WTC11 (cell line): Measurements from ENCODE around the gene DMD. TPM values are rescaled to one million over a fixed set of nuclear protein-coding genes. Genes with fewer than 3 reads are reported as not detected.

Experiments used
- ATAC-seq: fragments of 200-7000 bp; cut with Tn5 transposase; 2 replicates; pipeline ENCODE4 v1.10.0; 2021; ENCODE audit warnings: mild to moderate bottlenecking, moderate library complexity
- CTCF ChIA-PET: fragments of 300-600 bp; sonication (Branson Sonifier 250); formaldehyde crosslinking; loops from one replicate; lab custom pipeline; 2021; ENCODE audit warnings: antibody characterized with exemption; lab: Charles Lee
- POLR2A ChIA-PET: fragments of 350-600 bp; sonication (Branson Sonifier 250); formaldehyde crosslinking; loops from one replicate; lab custom pipeline; 2021; ENCODE audit warnings: antibody characterized with exemption; lab: Charles Lee
- DNase-seq: peaks from one replicate; pipeline ENCODE4 v3.0.0; 2021; ENCODE audit warnings: low spot score
- H3K27ac Mint-ChIP-seq: 2 replicates; pipeline ENCODE4 v1.8.0; 2021; ENCODE audit warnings: mixed read lengths
- H3K27me3 Mint-ChIP-seq: 2 replicates; pipeline ENCODE4 v1.8.0; 2021; ENCODE audit warnings: low read depth, mild to moderate bottlenecking, moderate library complexity, mixed read lengths
- H3K36me3 Mint-ChIP-seq: 2 replicates; pipeline ENCODE4 v1.8.0; 2021; ENCODE audit warnings: mixed read lengths
- H3K4me1 Mint-ChIP-seq: 2 replicates; pipeline ENCODE4 v1.8.0; 2022; ENCODE audit warnings: mixed read lengths
- H3K4me3 Mint-ChIP-seq: 2 replicates; pipeline ENCODE4 v1.8.0; 2021; ENCODE audit warnings: mild to moderate bottlenecking, moderate library complexity, mixed read lengths
- H3K9me3 Mint-ChIP-seq: 2 replicates; pipeline ENCODE4 v1.8.0; 2021; ENCODE audit warnings: mixed read lengths
- ARID4B ChIP-seq: sonication (generic); formaldehyde crosslinking; IDR thresholded peaks from 2 replicates; pipeline ENCODE4 v1.8.0; 2023; ENCODE audit warnings: missing genetic modification reagents, mild to moderate bottlenecking, borderline replicate concordance
- ATF1 ChIP-seq: sonication (generic); formaldehyde crosslinking; IDR thresholded peaks from 2 replicates; pipeline ENCODE4 v1.8.1; 2023; ENCODE audit warnings: mild to moderate bottlenecking, moderate library complexity, missing genetic modification reagents
- ATF2 ChIP-seq: sonication (generic); formaldehyde crosslinking; IDR thresholded peaks from 2 replicates; pipeline ENCODE4 v1.8.1; 2022; ENCODE audit warnings: low read depth, missing genetic modification reagents, borderline replicate concordance
- CREM ChIP-seq: sonication (generic); formaldehyde crosslinking; IDR thresholded peaks from 2 replicates; pipeline ENCODE4 v1.8.1; 2022; ENCODE audit warnings: mild to moderate bottlenecking, missing genetic modification reagents, moderate library complexity
- E2F4 ChIP-seq: sonication (generic); formaldehyde crosslinking; IDR thresholded peaks from 2 replicates; pipeline ENCODE4 v1.8.1; 2022; ENCODE audit warnings: low read depth, mild to moderate bottlenecking, moderate library complexity, missing genetic modification reagents, borderline replicate concordance
- ELF4 ChIP-seq: sonication (generic); formaldehyde crosslinking; IDR thresholded peaks from 2 replicates; pipeline ENCODE4 v1.8.1; 2022; ENCODE audit warnings: low read depth, mild to moderate bottlenecking, moderate library complexity, missing genetic modification reagents
- FOXJ3 ChIP-seq: sonication (generic); formaldehyde crosslinking; IDR thresholded peaks from 2 replicates; pipeline ENCODE4 v1.9.0; 2021; ENCODE audit warnings: missing genetic modification reagents, mild to moderate bottlenecking, borderline replicate concordance
- GABPB1 ChIP-seq: sonication (generic); formaldehyde crosslinking; IDR thresholded peaks from 2 replicates; pipeline ENCODE4 v1.8.1; 2023; ENCODE audit warnings: mild to moderate bottlenecking, missing genetic modification reagents
- IRF1 ChIP-seq: sonication (generic); formaldehyde crosslinking; IDR thresholded peaks from 2 replicates; pipeline ENCODE4 v1.8.0; 2023; ENCODE audit warnings: missing genetic modification reagents
- JAZF1 ChIP-seq: fragments of 250-450 bp; sonication (Bioruptor Pico); IDR thresholded peaks from 2 replicates; pipeline ENCODE4 v1.9.0; 2021; ENCODE audit warnings: moderate library complexity, mild to moderate bottlenecking, inconsistent platforms
- NFATC4 ChIP-seq: fragments of 250-450 bp; sonication (Bioruptor Pico); IDR thresholded peaks from 2 replicates; pipeline ENCODE4 v1.9.0; 2021; ENCODE audit warnings: mild to moderate bottlenecking
- SMAD4 ChIP-seq: sonication (generic); formaldehyde crosslinking; IDR thresholded peaks from 2 replicates; pipeline ENCODE4 v1.8.0; 2022; ENCODE audit warnings: mild to moderate bottlenecking, missing genetic modification reagents
- TEAD1 ChIP-seq: sonication (generic); formaldehyde crosslinking; IDR thresholded peaks from 2 replicates; pipeline ENCODE4 v1.8.0; 2022; ENCODE audit warnings: mild to moderate bottlenecking, missing genetic modification reagents
- ZBTB21 ChIP-seq: sonication (generic); formaldehyde crosslinking; IDR thresholded peaks from 2 replicates; pipeline ENCODE4 v1.8.1; 2023; ENCODE audit warnings: mild to moderate bottlenecking, missing genetic modification reagents, borderline replicate concordance
- ZBTB43 ChIP-seq: sonication (generic); formaldehyde crosslinking; IDR thresholded peaks from 2 replicates; pipeline ENCODE4 v1.8.1; 2023; ENCODE audit warnings: mild to moderate bottlenecking, missing genetic modification reagents
- ZNF219 ChIP-seq: sonication (generic); formaldehyde crosslinking; IDR thresholded peaks from 2 replicates; pipeline ENCODE4 v1.8.0; 2023; ENCODE audit warnings: missing genetic modification reagents, mild to moderate bottlenecking, borderline replicate concordance
- ZNF416 ChIP-seq: fragments of 250-450 bp; sonication (Bioruptor Pico); IDR thresholded peaks from 2 replicates; pipeline ENCODE4 v1.9.0; 2021; ENCODE audit warnings: mild to moderate bottlenecking, inconsistent platforms
- ZNF423 ChIP-seq: fragments of 250-450 bp; sonication (Bioruptor Pico); IDR thresholded peaks from 2 replicates; pipeline ENCODE4 v2.1.2; 2022; ENCODE audit warnings: mild to moderate bottlenecking, moderate library complexity
- ZNF512 ChIP-seq: sonication (generic); formaldehyde crosslinking; IDR thresholded peaks from 2 replicates; pipeline ENCODE4 v1.8.1; 2022; ENCODE audit warnings: missing genetic modification reagents, borderline replicate concordance
- ZSCAN18 ChIP-seq: fragments of 250-450 bp; sonication (Bioruptor Pico); IDR thresholded peaks from 2 replicates; pipeline ENCODE4 v2.1.2; 2022; ENCODE audit warnings: mild to moderate bottlenecking, moderate library complexity
- total RNA-seq: library from RNA; stranded (reverse); gene quantifications from 3 replicates; pipeline ENCODE4 v1.2.3, GENCODE V29; 2021
- TF ChIP-seq, protein P1 (sequence below): sonication (generic); formaldehyde crosslinking; IDR thresholded peaks from 2 replicates; pipeline ENCODE4 v1.8.1; 2023; ENCODE audit warnings: mild to moderate bottlenecking, missing genetic modification reagents, moderate library complexity

DMD gene
- total RNA-seq, 1 experiment from 2014 or later = 9.1 TPM

GRCh38 chrX:33178690-33179089 lies 32.7 kb downstream of the DMD start:
- no peak for ATAC-seq
- Mint-ChIP-seq H3K27me3 (no peaks in the 10 kb centered on the region; the same call in 1 of the 2 replicates), H3K27ac (no peak overlapping the region), H3K9me3 (no peaks in the 10 kb centered on the region), H3K4me3 (no peak overlapping the region), H3K36me3 (peaks cover 2% of the 10 kb centered on the region; the same call in 1 of the 2 replicates), H3K4me1 (peaks cover 5% of the 10 kb centered on the region; the same call in 1 of the 2 replicates)
- TF ChIP-seq ZBTB21 = no peak
- TF ChIP-seq SMAD4 (CRISPR knock-in tag) = no peak
- TF ChIP-seq FOXJ3 (CRISPR knock-in tag) = no peak
- TF ChIP-seq CREM (CRISPR knock-in tag) = no peak
- no peak for TF ChIP-seq ZSCAN18
- CTCF ChIA-PET = no interaction called here
- POLR2A ChIA-PET = no interaction called here
- DNase-seq = no peak

- Mint-ChIP-seq H3K4me3 (no peak overlapping the region), H3K36me3 (peaks cover 2% of the 10 kb centered on the region; the same call in 1 of the 2 replicates), H3K9me3 (no peaks in the 10 kb centered on the region), H3K4me1 (peaks cover under 1% of the 10 kb centered on the region; the same call in 1 of the 2 replicates), H3K27me3 (no peaks in the 10 kb centered on the region; the same call in 1 of the 2 replicates), H3K27ac (no peak overlapping the region)
- DNase-seq = no peak
- ChIA-PET CTCF (no interaction called here), POLR2A (no interaction called here)
- no peak for ATAC-seq
- TF ChIP-seq GABPB1 (CRISPR knock-in tag) = no peak
- TF ChIP-seq CREM (CRISPR knock-in tag) = no peak
- no peak for TF ChIP-seq ATF2 (CRISPR knock-in tag)
- TF ChIP-seq ELF4 (CRISPR knock-in tag) = no peak
- TF ChIP-seq NFATC4 (CRISPR knock-in tag) = no peak
- TF ChIP-seq ZBTB43 (CRISPR knock-in tag) = no peak
- TF ChIP-seq ATF1 = no peak
- no peak for TF ChIP-seq JAZF1 (CRISPR knock-in tag)
- no peak for TF ChIP-seq ARID4B
- TF ChIP-seq E2F4 (CRISPR knock-in tag) = no peak
- no peak for TF ChIP-seq ZNF416 (CRISPR knock-in tag)
- TF ChIP-seq, protein P1, sequence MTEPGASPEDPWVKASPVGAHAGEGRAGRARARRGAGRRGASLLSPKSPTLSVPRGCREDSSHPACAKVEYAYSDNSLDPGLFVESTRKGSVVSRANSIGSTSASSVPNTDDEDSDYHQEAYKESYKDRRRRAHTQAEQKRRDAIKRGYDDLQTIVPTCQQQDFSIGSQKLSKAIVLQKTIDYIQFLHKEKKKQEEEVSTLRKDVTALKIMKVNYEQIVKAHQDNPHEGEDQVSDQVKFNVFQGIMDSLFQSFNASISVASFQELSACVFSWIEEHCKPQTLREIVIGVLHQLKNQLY (CRISPR knock-in tag) = no peak
- no peak for TF ChIP-seq ZSCAN18
- no peak for TF ChIP-seq ZNF219 (CRISPR knock-in tag)
- TF ChIP-seq IRF1 = no peak
- no peak for TF ChIP-seq TEAD1
- TF ChIP-seq ZNF423 = no peak
- no peak for TF ChIP-seq ZNF512
Observed at GRCh38 chrX:33178218-33178617, 33.1 kb downstream of the DMD start.
